Naive thymus-derived CD4-positive, alpha-beta T cell (primary cell): ENCODE data around the gene NPHP1. TPM values are rescaled to one million over a fixed set of nuclear protein-coding genes. Genes with fewer than 3 reads are reported as not detected.
"Not testable (repeated sequence)": the region's sequence is repeated elsewhere in the genome, so short reads cannot be mapped to it uniquely, and the experiment has no call there.

Experiments
- ATAC-seq: fragments of 150-1000 bp; cut with Tn5 transposase; 2 replicates; pipeline ENCODE4 v1.10.0; 2021; ENCODE audit warnings: mild to moderate bottlenecking, moderate library complexity
- CTCF ChIA-PET: fragments of 350-600 bp; sonication (Branson Sonifier 250); formaldehyde crosslinking; loops from one replicate; lab custom pipeline; 2021; ENCODE audit warnings: antibody characterized with exemption; lab: Charles Lee
- POLR2A ChIA-PET: fragments of 350-600 bp; sonication (Branson Sonifier 250); formaldehyde crosslinking; loops from one replicate; lab custom pipeline; 2021; ENCODE audit warnings: antibody characterized with exemption, inconsistent platforms; lab: Charles Lee
- DNase-seq, 9 donors: peaks; one replicate each; pipeline versions ENCODE4 v3.0.0 to v3.0.0-alpha.2; 2020 to 2022; ENCODE audit warnings: mixed read lengths in 1 of 9
- H3K27ac ChIP-seq: one replicate; pipeline ENCODE4 v1.7.0; 2013; ENCODE audit warnings: mild to moderate bottlenecking, low read depth, low read length, moderate library complexity
- H3K27me3 ChIP-seq, 2 donors: one replicate each; pipeline ENCODE4 v1.7.0; 2013; ENCODE audit warnings: low read length in 2 of 2, mild to moderate bottlenecking in 2 of 2, moderate library complexity in 2 of 2; ENCODE audit not compliant: control insufficient read depth in 2 of 2, insufficient read depth in 2 of 2
- H3K36me3 ChIP-seq, 3 experiments: 1 replicate in 2 of 3; 2 replicates in 1 of 3; pipeline ENCODE4 v1.7.0; 2013; ENCODE audit warnings: low read length in 3 of 3, mild to moderate bottlenecking in 3 of 3, moderate library complexity in 1 of 3; ENCODE audit not compliant: insufficient read depth in 3 of 3, control insufficient read depth in 2 of 3
- H3K4me1 ChIP-seq, 2 donors: one replicate each; pipeline ENCODE4 v1.7.0; 2013; ENCODE audit warnings: low read length in 2 of 2, mild to moderate bottlenecking in 2 of 2, moderate library complexity in 1 of 2; ENCODE audit not compliant: control insufficient read depth in 2 of 2, insufficient read depth in 2 of 2
- H3K4me3 ChIP-seq: 2 replicates; pipeline ENCODE4 v1.7.0; 2013; ENCODE audit warnings: mild to moderate bottlenecking, low read length
- H3K9me3 ChIP-seq, 3 experiments: 1 replicate in 2 of 3; 2 replicates in 1 of 3; pipeline ENCODE4 v1.7.0; 2013; ENCODE audit warnings: low read length in 3 of 3; ENCODE audit not compliant: control insufficient read depth in 2 of 3
- H3K27ac Mint-ChIP-seq, 9 donors: one replicate each; pipeline ENCODE4 v1.8.0; 2020 to 2022; ENCODE audit warnings: mixed read lengths in 9 of 9, mild to moderate bottlenecking in 8 of 9, moderate library complexity in 5 of 9, inconsistent platforms in 2 of 9
- H3K27me3 Mint-ChIP-seq, 5 donors: one replicate each; pipeline ENCODE4 v1.8.0; 2021 to 2022; ENCODE audit warnings: mixed read lengths in 5 of 5, mild to moderate bottlenecking in 1 of 5
- H3K36me3 Mint-ChIP-seq, 5 donors: one replicate each; pipeline ENCODE4 v1.8.0; 2020 to 2022; ENCODE audit warnings: mixed read lengths in 5 of 5, mild to moderate bottlenecking in 3 of 5, inconsistent platforms in 1 of 5
- H3K4me1 Mint-ChIP-seq, 7 donors: one replicate each; pipeline ENCODE4 v1.8.0; 2020 to 2022; ENCODE audit warnings: mixed read lengths in 7 of 7, mild to moderate bottlenecking in 3 of 7, inconsistent platforms in 1 of 7
- H3K4me3 Mint-ChIP-seq, 10 donors: one replicate each; pipeline ENCODE4 v1.8.0; 2020 to 2022; ENCODE audit warnings: mild to moderate bottlenecking in 10 of 10, mixed read lengths in 10 of 10, moderate library complexity in 6 of 10, inconsistent platforms in 2 of 10
- H3K9me3 Mint-ChIP-seq, 11 donors: one replicate each; pipeline ENCODE4 v1.8.0; 2020 to 2022; ENCODE audit warnings: mixed read lengths in 11 of 11, mild to moderate bottlenecking in 4 of 11, inconsistent platforms in 1 of 11, moderate library complexity in 1 of 11
- intact Hi-C, 2 donors: fragments of 100-400 bp; cut with micrococcal nuclease; formaldehyde crosslinking; loops; one replicate each; pipeline ENCODE4 v1.15.1; 2023
- polyA plus RNA-seq, 2 donors: library from polyadenylated mRNA; unstranded; fragments of 300-500 nt; fragmentation: Illumina TruSeq; gene quantifications; one replicate each; pipeline ENCODE4 v1.2.3, GENCODE V29; 2021
- total RNA-seq, 6 experiments: library from RNA in 5 of 6; stranded (reverse) in 5 of 6; gene quantifications; 1 replicate in 5 of 6; 2 replicates in 1 of 6; pipeline ENCODE4 v1.2.3 and lab custom pipeline; 2021 to 2026

NPHP1 gene
- total and polyA plus RNA-seq, 7 experiments from 2014 or later = 0.11 to 0.64 (median 0.47) TPM; not detected in 1

- intact Hi-C loops = no loop called here
- peaks cover 0 to 7% (median 0%) of the 10 kb centered on the region in 11 donors for H3K9me3 Mint-ChIP-seq
- no peaks in the 10 kb centered on the region for H3K27me3 ChIP-seq
- CTCF ChIA-PET = no interaction called here
- no peaks in the 10 kb centered on the region for H3K4me1 ChIP-seq
- H3K27ac Mint-ChIP-seq = peak overlapping the region in 1 of 9 donors; percentile 64
- H3K4me3 Mint-ChIP-seq = no peak overlapping the region
- no peak overlapping the region for H3K27ac ChIP-seq
- H3K9me3 ChIP-seq = no peaks in the 10 kb centered on the region
- no peak for DNase-seq
- H3K36me3 ChIP-seq = no peaks in the 10 kb centered on the region
- POLR2A ChIA-PET = no interaction called here
- peaks cover 10 to 46% (median 36%) of the 10 kb centered on the region in 5 donors for H3K27me3 Mint-ChIP-seq
- H3K36me3 Mint-ChIP-seq = peaks cover 0 to 7% (median 0%) of the 10 kb centered on the region in 5 donors
- ATAC-seq = no peak
- peaks cover 0 to 15% (median 0%) of the 10 kb centered on the region in 7 donors for H3K4me1 Mint-ChIP-seq
- H3K4me3 ChIP-seq = no peak overlapping the region
These were observed 104.3 kb downstream of the NPHP1 start for GRCh38 chr2:110100480-110100879.

- H3K4me3 Mint-ChIP-seq = no peak overlapping the region
- H3K27ac Mint-ChIP-seq = no peak overlapping the region
- ChIA-PET CTCF (no interaction called here), POLR2A (no interaction called here)
- no peak for DNase-seq
- H3K4me1 ChIP-seq = no peaks in the 10 kb centered on the region
- H3K27ac ChIP-seq = no peak overlapping the region
- H3K36me3 Mint-ChIP-seq = peaks cover 0 to 6% (median 0%) of the 10 kb centered on the region in 5 donors
- H3K9me3 ChIP-seq = no peaks in the 10 kb centered on the region
- H3K36me3 ChIP-seq = no peaks in the 10 kb centered on the region
- intact Hi-C loops = no loop called here
- peaks cover 5 to 37% (median 28%) of the 10 kb centered on the region in 5 donors for H3K27me3 Mint-ChIP-seq
- peaks cover 0 to 15% (median 0%) of the 10 kb centered on the region in 7 donors for H3K4me1 Mint-ChIP-seq
- ATAC-seq = no peak
- no peaks in the 10 kb centered on the region for H3K27me3 ChIP-seq
- peaks cover 0 to 5% (median 0%) of the 10 kb centered on the region in 11 donors for H3K9me3 Mint-ChIP-seq
- H3K4me3 ChIP-seq = no peak overlapping the region
These were observed 105.2 kb downstream of the NPHP1 start for GRCh38 chr2:110099471-110100225.

GRCh38 chr2:110099038-110099425, 105.8 kb downstream of the NPHP1 start:
- Histone ChIP-seq H3K9me3 (no peaks in the 10 kb centered on the region), H3K4me1 (no peaks in the 10 kb centered on the region), H3K27me3 (no peaks in the 10 kb centered on the region), H3K4me3 (no peak overlapping the region), H3K27ac (no peak overlapping the region), H3K36me3 (no peaks in the 10 kb centered on the region)
- Mint-ChIP-seq H3K36me3 (peaks cover 0 to 4% (median 0%) of the 10 kb centered on the region in 5 donors), H3K27me3 (peaks cover 5 to 31% (median 22%) of the 10 kb centered on the region in 5 donors), H3K4me3 (no peak overlapping the region), H3K9me3 (peaks cover 0 to 4% (median 0%) of the 10 kb centered on the region in 11 donors), H3K4me1 (peaks cover 0 to 15% (median 0%) of the 10 kb centered on the region in 7 donors), H3K27ac (no peak overlapping the region)
- ATAC-seq (no peak), DNase-seq (no peak)
- CTCF ChIA-PET = no interaction called here
- POLR2A ChIA-PET = no interaction called here
- intact Hi-C loops = no loop called here

GRCh38 chr2:110097506-110098220, 107.2 kb downstream of the NPHP1 start:
- no peak for ATAC-seq

GRCh38 chr2:110095994-110096633, 108.7 kb downstream of the NPHP1 start:
- ChIA-PET POLR2A (no interaction called here), CTCF (no interaction called here)
- no peaks in the 10 kb centered on the region for H3K4me1 ChIP-seq
- Mint-ChIP-seq H3K4me3 (no peak overlapping the region), H3K27me3 (peaks cover 4 to 19% (median 10%) of the 10 kb centered on the region in 5 donors), H3K4me1 (peaks cover 0 to 7% (median 0%) of the 10 kb centered on the region in 7 donors), H3K36me3 (peaks cover 0 to 4% (median 0%) of the 10 kb centered on the region in 5 donors), H3K27ac (no peak overlapping the region), H3K9me3 (peaks cover 0 to 4% (median 0%) of the 10 kb centered on the region in 11 donors)
- intact Hi-C loops = no loop called here
- no peak for ATAC-seq
- DNase-seq = no peak
- H3K9me3 ChIP-seq = no peaks in the 10 kb centered on the region
- no peak overlapping the region for H3K27ac ChIP-seq
- no peaks in the 10 kb centered on the region for H3K27me3 ChIP-seq
- no peaks in the 10 kb centered on the region for H3K36me3 ChIP-seq
- H3K4me3 ChIP-seq = no peak overlapping the region

More at GRCh38 chr2:110097506-110098220, 107.2 kb downstream of the NPHP1 start:
- intact Hi-C loops = no loop called here
- peaks cover 5 to 20% (median 19%) of the 10 kb centered on the region in 5 donors for H3K27me3 Mint-ChIP-seq
- Histone ChIP-seq H3K9me3 (no peaks in the 10 kb centered on the region), H3K4me3 (no peak overlapping the region), H3K27me3 (no peaks in the 10 kb centered on the region), H3K36me3 (no peaks in the 10 kb centered on the region), H3K27ac (no peak overlapping the region), H3K4me1 (no peaks in the 10 kb centered on the region)
- POLR2A ChIA-PET = no interaction called here
- DNase-seq = no peak
- peaks cover 0 to 4% (median 0%) of the 10 kb centered on the region in 11 donors for H3K9me3 Mint-ChIP-seq
- H3K4me1 Mint-ChIP-seq = peaks cover 0 to 15% (median 0%) of the 10 kb centered on the region in 7 donors
- no peak overlapping the region for H3K4me3 Mint-ChIP-seq
- H3K36me3 Mint-ChIP-seq = peaks cover 0 to 4% (median 0%) of the 10 kb centered on the region in 5 donors
- no peak overlapping the region for H3K27ac Mint-ChIP-seq
- CTCF ChIA-PET = no interaction called here

- ATAC-seq, H3K4me3 ChIP-seq, H3K27ac ChIP-seq, H3K4me1 ChIP-seq, H3K27ac Mint-ChIP-seq, POLR2A ChIA-PET, H3K9me3 ChIP-seq, H3K36me3 ChIP-seq, H3K4me1 Mint-ChIP-seq, H3K4me3 Mint-ChIP-seq, H3K36me3 Mint-ChIP-seq, H3K9me3 Mint-ChIP-seq, CTCF ChIA-PET, intact Hi-C loops, DNase-seq, H3K27me3 ChIP-seq: not testable (repeated sequence)
- H3K27me3 Mint-ChIP-seq = peaks cover 4 to 19% (median 10%) of the 10 kb centered on the region in 5 donors
These were observed 109.8 kb downstream of the NPHP1 start for GRCh38 chr2:110094884-110095534.
